H1 (cell line): ENCODE results near the gene CFAP65. TPM values are rescaled to one million over a fixed set of nuclear protein-coding genes. Genes with fewer than 3 reads are reported as not detected.

Experiments
- CTCF ChIA-PET: fragments of 300-600 bp; sonication (Branson Sonifier 250); formaldehyde crosslinking; loops from one replicate; lab custom pipeline; 2021; ENCODE audit not compliant: partially characterized antibody; lab: Charles Lee
- POLR2A ChIA-PET: fragments of 300-600 bp; sonication (Branson Sonifier 250); formaldehyde crosslinking; loops from one replicate; lab custom pipeline; 2021; ENCODE audit warnings: inconsistent platforms; ENCODE audit not compliant: partially characterized antibody; lab: Charles Lee
- DNase-seq, 2 experiments: peaks; one replicate each; pipeline versions ENCODE4 v3.0.0 to v3.0.0-alpha.2; 2010 to 2022; ENCODE audit warnings: low spot score in 2 of 2, low read depth in 1 of 2, mixed read lengths in 1 of 2
- FAIRE-seq: peaks from 2 replicates; lab custom pipeline; 2011; peaks lifted over from hg19 to GRCh38; lab: Jason Lieb, UNC
- H2AFZ ChIP-seq: 2 replicates; pipeline ENCODE4 v1.8.1; 2012; ENCODE audit warnings: low read length, inconsistent platforms
- H2AK5ac ChIP-seq: 2 replicates; pipeline ENCODE4 v1.6.1; 2013; ENCODE audit warnings: low read depth, low read length
- H2BK120ac ChIP-seq: replicated peaks from 2 replicates; pipeline ENCODE3; 2013; ENCODE audit warnings: low read depth, low read length, inconsistent platforms
- H2BK12ac ChIP-seq: 2 replicates; pipeline ENCODE4 v1.6.1; 2013; ENCODE audit warnings: low read depth, low read length
- H2BK15ac ChIP-seq: 2 replicates; pipeline ENCODE4 v1.6.1; 2013; ENCODE audit warnings: low read length
- H2BK20ac ChIP-seq: 2 replicates; pipeline ENCODE4 v1.6.1; 2013; ENCODE audit warnings: low read length
- H2BK5ac ChIP-seq: 2 replicates; pipeline ENCODE4 v1.6.1; 2013; ENCODE audit warnings: low read depth, low read length
- H3K14ac ChIP-seq: 2 replicates; pipeline ENCODE4 v1.6.1; 2013; ENCODE audit warnings: inconsistent platforms; ENCODE audit not compliant: insufficient read length
- H3K18ac ChIP-seq: 2 replicates; pipeline ENCODE4 v1.6.1; 2013; ENCODE audit warnings: low read length; ENCODE audit errors: extremely low read depth
- H3K23ac ChIP-seq: 2 replicates; pipeline ENCODE4 v1.6.1; 2013; ENCODE audit warnings: inconsistent platforms; ENCODE audit not compliant: insufficient read length
- H3K23me2 ChIP-seq: 2 replicates; pipeline ENCODE4 v1.6.1; 2013; ENCODE audit warnings: low read depth, low read length
- H3K27ac ChIP-seq: 2 replicates; pipeline ENCODE4 v1.6.1; 2011; ENCODE audit warnings: low read depth, low read length, inconsistent platforms
- H3K27me3 ChIP-seq, 4 experiments: replicated peaks in 1 of 4; 1 replicate in 1 of 4; 2 replicates in 3 of 4; pipeline versions ENCODE4 v1.6.1 to v1.8.1; 2011 to 2013; ENCODE audit warnings: low read length in 3 of 4, mild to moderate bottlenecking in 3 of 4, inconsistent platforms in 2 of 4, mixed read lengths in 2 of 4, moderate library complexity in 1 of 4; ENCODE audit not compliant: control insufficient read depth in 3 of 4, insufficient read depth in 3 of 4; ENCODE audit errors: extremely low read depth in 1 of 4
- H3K36me3 ChIP-seq, 4 experiments: 2 replicates each; pipeline versions ENCODE4 v1.6.1 to v1.8.1; 2011 to 2013; ENCODE audit warnings: mild to moderate bottlenecking in 4 of 4, low read length in 3 of 4, moderate library complexity in 2 of 4, control low read depth in 1 of 4, inconsistent platforms in 1 of 4; ENCODE audit not compliant: insufficient read depth in 4 of 4, control insufficient read depth in 2 of 4
- H3K4ac ChIP-seq: replicated peaks from 2 replicates; pipeline ENCODE3; 2013; ENCODE audit warnings: low read length, low read depth, mixed read lengths, inconsistent platforms; ENCODE audit not compliant: insufficient read length
- H3K4me1 ChIP-seq, 4 experiments: replicated peaks in 1 of 4; 1 replicate in 1 of 4; 2 replicates in 3 of 4; pipeline versions ENCODE4 v1.6.1 to v1.8.1; 2011 to 2013; ENCODE audit warnings: low read length in 3 of 4, inconsistent platforms in 2 of 4, mixed read lengths in 1 of 4; ENCODE audit not compliant: insufficient read depth in 4 of 4, control insufficient read depth in 3 of 4
- H3K4me2 ChIP-seq, 2 experiments: 2 replicates each; pipeline versions ENCODE4 v1.6.1 to v1.8.1; 2011 to 2013; ENCODE audit warnings: low read depth in 2 of 2, low read length in 2 of 2, control low read depth in 1 of 2, inconsistent platforms in 1 of 2, mild to moderate bottlenecking in 1 of 2; ENCODE audit not compliant: insufficient read depth in 1 of 2
- H3K4me3 ChIP-seq, 4 experiments: fragments of 200-600, 300-600 bp in 1 of 4; sonication (generic), shearing (Covaris generic), sonication (Bioruptor Twin) in 1 of 4; 2 replicates each; pipeline versions ENCODE4 v1.5.1 to v1.8.1; 2011 to 2016; ENCODE audit warnings: low read length in 4 of 4, low read depth in 3 of 4, control low read depth in 2 of 4, inconsistent platforms in 2 of 4, mild to moderate bottlenecking in 2 of 4, mixed read lengths in 1 of 4, moderate library complexity in 1 of 4; ENCODE audit not compliant: insufficient read depth in 2 of 4; ENCODE audit errors: extremely low read depth in 1 of 4
- H3K56ac ChIP-seq: replicated peaks from 2 replicates; pipeline ENCODE3; 2013; ENCODE audit warnings: low read depth, mild to moderate bottlenecking, mixed read lengths, low read length, inconsistent platforms; ENCODE audit not compliant: insufficient read length
- H3K79me1 ChIP-seq: 2 replicates; pipeline ENCODE4 v1.6.1; 2013; ENCODE audit warnings: low read depth, low read length, control low read depth
- H3K79me2 ChIP-seq, 2 experiments: 2 replicates each; pipeline versions ENCODE4 v1.6.1 to v1.8.1; 2012 to 2013; ENCODE audit warnings: low read length in 2 of 2, mild to moderate bottlenecking in 2 of 2, inconsistent platforms in 1 of 2; ENCODE audit not compliant: insufficient read depth in 2 of 2, control insufficient read depth in 1 of 2
- H3K9ac ChIP-seq, 4 experiments: replicated peaks in 1 of 4; 1 replicate in 1 of 4; 2 replicates in 3 of 4; pipeline versions ENCODE4 v1.6.1 to v1.8.1; 2011 to 2013; ENCODE audit warnings: low read depth in 3 of 4, low read length in 3 of 4, control low read depth in 2 of 4, mild to moderate bottlenecking in 2 of 4, moderate library complexity in 2 of 4, inconsistent platforms in 1 of 4; ENCODE audit errors: extremely low read depth in 1 of 4
- H3K9me3 ChIP-seq, 2 experiments: 2 replicates each; pipeline versions ENCODE4 v1.6.1 to v1.8.1; 2012 to 2013; ENCODE audit warnings: mild to moderate bottlenecking in 2 of 2, moderate library complexity in 2 of 2, control low read depth in 1 of 2, inconsistent platforms in 1 of 2, low read depth in 1 of 2, low read length in 1 of 2, mixed read lengths in 1 of 2; ENCODE audit not compliant: insufficient read depth in 2 of 2
- H4K20me1 ChIP-seq, 2 experiments: replicated peaks in 1 of 2; 2 replicates each; pipeline versions ENCODE3 to v1.8.1; 2011 to 2013; ENCODE audit warnings: inconsistent platforms in 2 of 2, low read length in 2 of 2, mild to moderate bottlenecking in 1 of 2; ENCODE audit not compliant: insufficient read depth in 2 of 2, control insufficient read depth in 1 of 2
- H4K5ac ChIP-seq: 2 replicates; pipeline ENCODE4 v1.6.1; 2013; ENCODE audit warnings: low read length, low read depth, mixed read lengths, inconsistent platforms; ENCODE audit not compliant: insufficient read length
- H4K8ac ChIP-seq: 2 replicates; pipeline ENCODE4 v1.8.0; 2013; ENCODE audit warnings: mild to moderate bottlenecking, moderate library complexity, low read length, inconsistent platforms; ENCODE audit not compliant: insufficient read depth; ENCODE audit errors: extremely low read depth
- H4K91ac ChIP-seq: replicated peaks from 2 replicates; pipeline ENCODE3; 2013; ENCODE audit warnings: low read length, mixed read lengths, inconsistent platforms; ENCODE audit not compliant: insufficient read length
- SP1 ChIP-seq: IDR thresholded peaks from 2 replicates; pipeline ENCODE4 v1.6.1; 2011; ENCODE audit warnings: low read depth, low read length
- TCF12 ChIP-seq: IDR thresholded peaks from 2 replicates; pipeline ENCODE4 v1.6.1; 2011; ENCODE audit warnings: low read depth, mild to moderate bottlenecking, low read length
- WGBS, 2 experiments: shearing (Covaris generic) in 1 of 2; methylation state at CpG; one replicate each; pipeline versions ENCODE4 v1.1.6 to v1.1.7; 2013 to 2015; ENCODE audit warnings: low lambda C conversion rate in 2 of 2, mixed read lengths in 2 of 2, inconsistent platforms in 1 of 2, low coverage in 1 of 2, missing lambda C conversion rate in 1 of 2; ENCODE audit not compliant: insufficient replicate concordance in 2 of 2, insufficient coverage in 1 of 2, insufficient read length in 1 of 2; ENCODE audit errors: extremely low coverage in 1 of 2, missing lambda C conversion rate in 1 of 2; 5-methylcytosine and 5-hydroxymethylcytosine counted together
- polyA plus RNA-seq, 7 experiments: library from polyadenylated mRNA; depleted of rRNA in 3 of 7; stranded (reverse) in 5 of 7; unstranded in 2 of 7; fragments of >200 nt in 5 of 7; fragments of 200-250 nt in 2 of 7; gene quantifications; 1 replicate in 5 of 7; 2 replicates in 1 of 7; 4 replicates in 1 of 7; pipeline versions ENCODE4 v1.2.1 to v1.2.3, GENCODE V29; 2011 to 2013; ENCODE audit warnings: missing spikeins in 2 of 7, mixed read lengths in 2 of 7
- total RNA-seq: library from RNA; stranded (reverse); fragmentation: NEBNext Ultra II Directional; extraction: Animal tissue kit (Norgen Biotek cat#: 25700); gene quantifications from 2 replicates; pipeline ENCODE4 v1.2.1, GENCODE V29; 2021

CFAP65 gene
- total and polyA plus RNA-seq, 2 of the 8 experiments (the other 6 are each of a cell fraction or from before 2014, with no cell fraction given), result 0.19 to 0.45 TPM

- Histone ChIP-seq H2BK15ac (no peak overlapping the region), H4K20me1 (peaks cover 2 to 8% of the 10 kb centered on the region in 2 experiments), H3K4me2 (no peak overlapping the region; a peak in 1 of 4 replicates), H3K23me2 (peaks cover 5% of the 10 kb centered on the region; the same call in 1 of the 2 replicates), H3K27ac (no peak overlapping the region), H3K36me3 (peaks cover 0 to 13% (median 0%) of the 10 kb centered on the region in 4 experiments; a peak in 1 of 8 replicates), H3K9me3 (no peaks in the 10 kb centered on the region), H3K23ac (no peak overlapping the region), H3K56ac (no peak overlapping the region), H4K8ac (no peak overlapping the region), H2BK12ac (no peak overlapping the region), H2AFZ (no peak overlapping the region), H3K4me1 (peaks cover 0 to 27% (median 13%) of the 10 kb centered on the region in 4 experiments; a peak in 6 of 7 replicates), H3K18ac (no peak overlapping the region), H4K5ac (no peak overlapping the region), H2BK5ac (no peak overlapping the region), H2AK5ac (0 out of 2 replicates have a peak overlapping the region, but pooled peaks have one; percentile 53), H3K14ac (no peak overlapping the region), H3K79me2 (no peaks in the 10 kb centered on the region), H2BK20ac (no peak overlapping the region), H4K91ac (no peak overlapping the region), H3K4me3 (no peak overlapping the region), H3K27me3 (peaks cover 55 to 75% (median 65%) of the 10 kb centered on the region in 4 experiments), H3K4ac (no peak overlapping the region), H3K79me1 (no peaks in the 10 kb centered on the region), H3K9ac (no peak overlapping the region), H2BK120ac (no peak overlapping the region)
- ChIA-PET POLR2A (interaction anchor here (1.5 kb wide), 1 partner anchor 11 kb away, joined by 3 read pairs; no protein-coding TSS in a partner anchor), CTCF (interaction anchor here (0.6 to 62.8 kb wide), 10 partner anchors 1 to 180 kb away, joined by 3 to 1777 read pairs (median 20); partner anchors contain the start of genes CFAP65, CRYBA2 and IHH)
- no peak for FAIRE-seq
- 73% methylated on average over 9 of the region's 9 CpGs; no CpG with 5 or more reads in 1 of the 2 experiments for WGBS, 2 experiments
- TF ChIP-seq SP1, result no peak
- TF ChIP-seq TCF12, result no peak
- no peak for DNase-seq
Observed at GRCh38 chr2:219056176-219056895, 15.0 kb upstream of the CFAP65 start.
